Prostate gland (tissue), 2 donors: ENCODE measurements around the gene LRP8.

Source experiments
- POLR2A ChIP-seq: fragments of 450-650 bp; IDR thresholded peaks from one replicate; pipeline ENCODE4 v1.6.1; 2016; ENCODE audit warnings: antibody characterized with exemption, mild to moderate bottlenecking
- POLR2AphosphoS5 ChIP-seq: sonication (generic); formaldehyde crosslinking; IDR thresholded peaks from one replicate; pipeline ENCODE4 v1.6.1; 2017; ENCODE audit warnings: antibody characterized with exemption
- TF ChIP-seq, protein P1 (sequence below), 4 experiments: fragments of 200-600 bp in 2 of 4; fragments of 450-650 bp in 2 of 4; sonication (generic) in 2 of 4; IDR thresholded peaks; 1 replicate in 3 of 4; 2 replicates in 1 of 4; pipeline ENCODE4 v1.5.1; 2016 to 2019; ENCODE audit warnings: antibody characterized with exemption in 4 of 4, mild to moderate bottlenecking in 2 of 4, moderate library complexity in 2 of 4

DNA sequence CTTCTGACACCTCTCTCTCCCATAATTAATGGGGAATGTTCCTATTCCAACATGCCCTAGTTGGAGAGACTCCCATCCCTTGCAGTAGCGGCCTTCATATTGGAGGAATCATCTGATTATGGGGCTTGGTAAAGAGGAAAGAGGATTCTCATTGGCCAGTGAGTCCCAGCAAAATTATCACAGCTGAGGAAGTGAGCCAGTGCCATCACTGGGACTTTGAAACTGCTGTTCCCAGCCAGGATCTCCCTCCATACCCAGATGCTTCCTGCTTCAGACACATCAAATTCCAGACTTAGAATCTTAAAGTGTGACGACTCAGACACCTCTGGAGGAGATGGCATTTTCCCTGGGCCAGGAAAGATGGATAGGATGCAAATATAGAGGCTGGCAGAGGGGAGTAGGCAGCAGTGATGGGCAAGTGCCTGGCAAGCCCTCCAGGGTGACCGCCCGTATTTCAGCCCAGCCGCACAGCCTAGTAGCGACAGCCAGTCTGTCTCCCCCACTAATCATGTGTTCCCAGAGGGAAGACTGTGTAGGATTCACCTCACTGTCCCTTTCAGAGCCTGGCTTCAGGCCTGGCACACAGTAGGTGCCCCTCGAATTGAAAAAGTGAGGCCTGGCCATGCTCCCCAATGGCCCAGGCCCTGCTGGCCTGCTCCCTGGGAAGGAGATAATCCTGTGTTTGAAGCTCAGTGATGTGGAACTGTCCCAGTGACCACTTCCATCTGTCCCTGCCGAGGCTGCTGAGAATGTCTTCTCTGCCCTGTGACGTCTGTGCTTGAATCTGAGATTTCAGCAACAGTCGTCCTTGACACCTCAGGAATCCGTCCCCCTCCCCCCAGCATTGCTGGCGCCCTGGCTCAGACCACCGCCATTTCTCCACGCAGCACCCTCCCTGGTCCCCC lies 48.3 kb downstream of the LRP8 start:
- TF ChIP-seq POLR2A (no peak), POLR2AphosphoS5 (no peak)
- TF ChIP-seq, protein P1, sequence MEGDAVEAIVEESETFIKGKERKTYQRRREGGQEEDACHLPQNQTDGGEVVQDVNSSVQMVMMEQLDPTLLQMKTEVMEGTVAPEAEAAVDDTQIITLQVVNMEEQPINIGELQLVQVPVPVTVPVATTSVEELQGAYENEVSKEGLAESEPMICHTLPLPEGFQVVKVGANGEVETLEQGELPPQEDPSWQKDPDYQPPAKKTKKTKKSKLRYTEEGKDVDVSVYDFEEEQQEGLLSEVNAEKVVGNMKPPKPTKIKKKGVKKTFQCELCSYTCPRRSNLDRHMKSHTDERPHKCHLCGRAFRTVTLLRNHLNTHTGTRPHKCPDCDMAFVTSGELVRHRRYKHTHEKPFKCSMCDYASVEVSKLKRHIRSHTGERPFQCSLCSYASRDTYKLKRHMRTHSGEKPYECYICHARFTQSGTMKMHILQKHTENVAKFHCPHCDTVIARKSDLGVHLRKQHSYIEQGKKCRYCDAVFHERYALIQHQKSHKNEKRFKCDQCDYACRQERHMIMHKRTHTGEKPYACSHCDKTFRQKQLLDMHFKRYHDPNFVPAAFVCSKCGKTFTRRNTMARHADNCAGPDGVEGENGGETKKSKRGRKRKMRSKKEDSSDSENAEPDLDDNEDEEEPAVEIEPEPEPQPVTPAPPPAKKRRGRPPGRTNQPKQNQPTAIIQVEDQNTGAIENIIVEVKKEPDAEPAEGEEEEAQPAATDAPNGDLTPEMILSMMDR (IDR thresholded peaks at IDR 0.05): no peak
